Heart right ventricle (tissue), 16 donors: ENCODE results near the gene FOXP2. TPM values are rescaled to one million over a fixed set of nuclear protein-coding genes. Genes with fewer than 3 reads are reported as not detected.
"Not testable (repeated sequence)": the region's sequence is repeated elsewhere in the genome, so short reads cannot be mapped to it uniquely, and the experiment has no call there.

Experiments
- ATAC-seq, 8 donors: fragments of 200-7000 bp; cut with Tn5 transposase; one replicate each; pipeline ENCODE4 v1.9.1; 2020; ENCODE audit warnings: mild to moderate bottlenecking in 8 of 8, moderate library complexity in 8 of 8, moderate number of reproducible peaks in 1 of 8
- DNase-seq, 2 donors: peaks; one replicate each; pipeline ENCODE4 v3.0.0-alpha.2; 2020
- H3K27ac ChIP-seq, 10 donors: fragments of 200-600 bp; sonication (generic) in 2 of 10; one replicate each; pipeline versions ENCODE4 v1.5.0 to v1.8.0; 2020 to 2022; ENCODE audit warnings: mild to moderate bottlenecking in 3 of 10
- H3K27me3 ChIP-seq, 7 donors: fragments of 200-600 bp; one replicate each; pipeline ENCODE4 v1.8.0; 2021 to 2022; ENCODE audit warnings: mild to moderate bottlenecking in 2 of 7
- H3K36me3 ChIP-seq, 9 donors: fragments of 200-600 bp; sonication (generic) in 1 of 9; one replicate each; pipeline versions ENCODE4 v1.5.0 to v1.8.0; 2020 to 2022; ENCODE audit warnings: mild to moderate bottlenecking in 2 of 9
- H3K4me1 ChIP-seq, 9 donors: fragments of 200-600 bp; sonication (generic) in 1 of 9; one replicate each; pipeline versions ENCODE4 v1.5.0 to v1.8.0; 2020 to 2022; ENCODE audit warnings: mild to moderate bottlenecking in 4 of 9
- H3K4me3 ChIP-seq, 10 donors: fragments of 200-600 bp; sonication (generic) in 2 of 10; one replicate each; pipeline versions ENCODE4 v1.5.0 to v1.8.0; 2020 to 2022; ENCODE audit warnings: mild to moderate bottlenecking in 7 of 10, moderate library complexity in 2 of 10
- H3K9me3 ChIP-seq, 11 donors: fragments of 200-600 bp in 10 of 11; sonication (generic) in 2 of 11; one replicate each; pipeline versions ENCODE4 v1.5.0 to v1.8.0; 2013 to 2022; ENCODE audit warnings: mild to moderate bottlenecking in 2 of 11, control low read depth in 1 of 11, moderate library complexity in 1 of 11
- CTCF ChIP-seq, 9 donors: fragments of 200-600 bp; sonication (generic) in 2 of 9; IDR thresholded peaks; one replicate each; pipeline versions ENCODE4 v1.5.0 to v1.8.0; 2021 to 2022; ENCODE audit warnings: antibody characterized with exemption in 9 of 9, mild to moderate bottlenecking in 5 of 9, moderate library complexity in 1 of 9
- WGBS, 2 donors: extraction: QIAGEN DNeasy Blood & Tissue Kit; methylation state at CpG; one replicate each; pipeline ENCODE4 v1.1.7; 2013; ENCODE audit warnings: inconsistent platforms in 1 of 2; 5-methylcytosine and 5-hydroxymethylcytosine counted together
- intact Hi-C, 10 donors: fragments of 100-400 bp; cut with DNase I; formaldehyde crosslinking; loops; one replicate each; pipeline versions ENCODE4 v1.11.1 to v1.14.2; 2022
- polyA plus RNA-seq, 2 donors: library from polyadenylated mRNA; stranded (reverse); fragments of 200-250 nt; gene quantifications; one replicate each; pipeline ENCODE4 v1.2.3, GENCODE V29; 2013
- total RNA-seq, 10 donors: library from RNA; stranded (reverse); fragmentation: NEBNext Ultra II Directional in 3 of 10; extraction: Animal tissue kit (Norgen Biotek cat#: 25700) in 3 of 10; gene quantifications; one replicate each; pipeline versions ENCODE4 v1.2.1 to v1.2.4, GENCODE V29; 2021 to 2023
- donor health status: Arrhythmogenic right ventricular cardiomyopathy.
- donor health status: ischemic (EF 13 %, LVEDD 7.1; RV severe dilation, severe dysfunction).
- donor health status: healthy with polysubstance abuse.
- donor health status: DM: no; HTN: yes; CAD: no.
- donor health status: DM: no; HTN: no; CAD: no.
- donor health status: ischemic (EF 25% LVEDD 6.9; RV normal size, moderate dysfunction).
- donor health status: ischemic (EF 25% LVEDD 5.7; RV mildly dilated, moderate dysfunction).
- donor health status: healthy.
- donor health status: DM: yes; HTN: yes; CAD: no.
- donor health status: Ischemic cardiomyopathy.
- donor health status: ischemic (EF 35%, LVEDD 5.7; RV mildly dilated, moderate dysfunction).
- donor health status: nonischemic (EF 11% LVEDD 7.7; RV severe dilation, severe dysfunction).
- donor health status: DM: yes; HTN: yes; CAD: no.
- donor health status: PGD.
- donor health status: ischemic (EF 29% LVEDD 5.4; RV normal size, mild dysfunction).
- donor health status: nonischemic (EF 23%, LVEDD 6.1; RV moderate dilation, normal function).

The FOXP2 gene
- total and polyA plus RNA-seq, 12 donors, result 0.16 to 4.7 (median 1.9) TPM

GRCh38 chr7:114372619-114373018 lies 42.0 kb upstream of the FOXP2 start:
- H3K27me3 ChIP-seq, result no peaks in the 10 kb centered on the region
- 78 to 87% methylated on average over 5 of the region's 5 CpGs for WGBS, 2 donors
- no peaks in the 10 kb centered on the region for H3K9me3 ChIP-seq
- H3K4me1 ChIP-seq, result no peaks in the 10 kb centered on the region
- H3K36me3 ChIP-seq, result no peaks in the 10 kb centered on the region
- H3K27ac ChIP-seq, result no peak overlapping the region
- intact Hi-C loops, result no loop called here
- TF ChIP-seq CTCF (IDR thresholded peaks at IDR 0.05), result no peak
- ATAC-seq (no peak), DNase-seq (no peak)
- no peak overlapping the region for H3K4me3 ChIP-seq

- H3K4me1 ChIP-seq, result no peaks in the 10 kb centered on the region
- intact Hi-C loops, result no loop called here
- no peak for DNase-seq
- no peak for TF ChIP-seq CTCF (IDR thresholded peaks at IDR 0.05)
- H3K27me3 ChIP-seq, result no peaks in the 10 kb centered on the region
- H3K36me3 ChIP-seq, result no peaks in the 10 kb centered on the region
- no peaks in the 10 kb centered on the region for H3K9me3 ChIP-seq
- ATAC-seq, result no peak
- H3K4me3 ChIP-seq, result no peak overlapping the region
- H3K27ac ChIP-seq, result no peak overlapping the region
These were observed 38.7 kb upstream of the FOXP2 start for GRCh38 chr7:114375907-114376306.

GRCh38 chr7:114383946-114384345 lies 30.7 kb upstream of the FOXP2 start:
- 81 to 90% methylated on average over 7 of the region's 7 CpGs for WGBS, 2 donors
- DNase-seq, H3K4me1 ChIP-seq, H3K27me3 ChIP-seq, ATAC-seq, H3K9me3 ChIP-seq, intact Hi-C loops, H3K4me3 ChIP-seq, H3K27ac ChIP-seq, H3K36me3 ChIP-seq: not testable (repeated sequence)

- DNase-seq, H3K27me3 ChIP-seq, H3K36me3 ChIP-seq, H3K27ac ChIP-seq, H3K4me3 ChIP-seq, ATAC-seq, intact Hi-C loops, H3K4me1 ChIP-seq, H3K9me3 ChIP-seq: not testable (repeated sequence)
- 86 to 87% methylated on average over 3 of the region's 3 CpGs for WGBS, 2 donors
These were observed 30.3 kb upstream of the FOXP2 start for GRCh38 chr7:114384346-114384745.

- Histone ChIP-seq H3K4me1 (no peaks in the 10 kb centered on the region), H3K9me3 (no peaks in the 10 kb centered on the region), H3K36me3 (no peaks in the 10 kb centered on the region), H3K27me3 (no peaks in the 10 kb centered on the region), H3K4me3 (no peak overlapping the region), H3K27ac (no peak overlapping the region)
- ATAC-seq (no peak), DNase-seq (no peak)
- intact Hi-C loops, result no loop called here
- no peak for TF ChIP-seq CTCF (IDR thresholded peaks at IDR 0.05)
These were observed 26.6 kb upstream of the FOXP2 start for GRCh38 chr7:114388021-114388420.

- H3K27me3 ChIP-seq, result no peaks in the 10 kb centered on the region
- no peak overlapping the region for H3K4me3 ChIP-seq
- DNase-seq (no peak), ATAC-seq (peak in 3 of 8 donors; percentile 67 to 96 (median 83))
- H3K36me3 ChIP-seq, result no peaks in the 10 kb centered on the region
- H3K27ac ChIP-seq, result peak overlapping the region in 2 of 10 donors; percentile 3 to 20
- H3K4me1 ChIP-seq, result no peaks in the 10 kb centered on the region
- no peaks in the 10 kb centered on the region for H3K9me3 ChIP-seq
- intact Hi-C loops, result no loop called here
- 77 to 83% methylated on average over 2 of the region's 2 CpGs for WGBS, 2 donors
- TF ChIP-seq CTCF (IDR thresholded peaks at IDR 0.05), result no peak
These were observed 21.9 kb upstream of the FOXP2 start for GRCh38 chr7:114392686-114393085.
